ENCODE results near the gene SLC24A4.

Gene SLC24A4

GRCh38 chr14:92495027-92495426 is 172.1 kb downstream of the SLC24A4 start:
- no peak for DNase-seq (ENCODE audit: low read depth in 1 of 2, low spot score in 1 of 2)

DNA sequence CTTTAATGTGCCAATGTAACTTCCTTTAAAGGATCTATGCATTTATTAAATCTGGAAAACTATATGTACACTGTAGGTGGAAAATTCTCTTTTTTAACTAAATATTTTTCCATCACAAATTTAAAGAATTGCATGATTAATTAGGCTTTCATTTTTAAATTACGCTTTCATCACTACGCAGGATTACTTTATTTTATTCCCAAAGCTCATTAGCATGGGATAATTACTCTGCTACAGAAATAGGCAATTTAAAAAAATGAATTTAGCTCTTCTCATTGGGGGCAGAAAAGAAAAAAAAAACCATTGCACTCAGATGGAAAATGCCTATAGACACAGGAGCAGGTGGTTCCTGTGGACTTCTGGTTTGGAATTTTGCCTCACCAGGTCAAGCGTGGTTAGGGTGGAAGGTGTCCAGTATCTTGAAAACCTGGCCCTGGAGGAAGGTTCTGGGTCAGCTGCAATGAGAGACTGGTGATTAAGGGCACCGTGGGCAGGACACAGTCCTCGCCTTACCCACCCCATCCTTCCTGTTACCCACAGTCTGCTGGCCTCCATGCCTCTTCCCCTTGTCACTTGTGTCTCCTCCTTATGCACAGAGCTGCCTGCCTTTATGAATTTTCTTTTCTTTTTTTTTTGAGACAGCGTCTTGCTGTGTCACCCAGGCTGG is 173.4 kb downstream of the SLC24A4 start:
- no peak for DNase-seq (ENCODE audit: low read depth in 1 of 2, low spot score in 1 of 2)

- DNase-seq (ENCODE audit: low read depth in 1 of 2, low spot score in 1 of 2), result no peak
Observed at GRCh38 chr14:92497391-92497790, 174.4 kb downstream of the SLC24A4 start.

- no peak for DNase-seq (ENCODE audit: low read depth in 1 of 2, low spot score in 1 of 2)
Observed at GRCh38 chr14:92499234-92499633, 176.3 kb downstream of the SLC24A4 start.

GRCh38 chr14:92500491-92500941 is 177.6 kb downstream of the SLC24A4 start:
- no peak for DNase-seq (ENCODE audit: low read depth in 1 of 2, low spot score in 1 of 2)

DNA sequence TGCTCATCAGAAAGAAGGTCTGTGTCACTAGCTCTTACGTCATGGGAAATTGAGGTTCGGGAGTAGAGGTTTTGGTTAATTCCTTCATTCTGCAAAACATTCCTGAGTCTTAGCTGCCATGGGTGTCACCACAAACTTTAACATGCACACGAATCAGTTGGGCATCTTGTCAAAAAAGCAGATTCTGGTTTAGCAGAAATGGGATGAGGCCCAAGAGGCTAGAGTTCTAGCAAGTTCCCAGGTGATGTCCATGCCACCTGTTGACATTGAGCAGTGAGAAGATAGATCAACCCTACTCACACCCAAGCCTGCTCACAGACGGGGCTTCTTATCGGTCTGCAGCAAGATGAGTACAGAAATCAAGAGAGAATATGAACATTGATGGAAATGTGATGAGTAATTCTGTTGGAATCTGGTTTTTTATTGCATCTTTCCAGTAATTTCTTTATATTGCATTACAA is 179.0 kb downstream of the SLC24A4 start:
- DNase-seq (ENCODE audit: low read depth in 1 of 2, low spot score in 1 of 2), result no peak

DNA sequence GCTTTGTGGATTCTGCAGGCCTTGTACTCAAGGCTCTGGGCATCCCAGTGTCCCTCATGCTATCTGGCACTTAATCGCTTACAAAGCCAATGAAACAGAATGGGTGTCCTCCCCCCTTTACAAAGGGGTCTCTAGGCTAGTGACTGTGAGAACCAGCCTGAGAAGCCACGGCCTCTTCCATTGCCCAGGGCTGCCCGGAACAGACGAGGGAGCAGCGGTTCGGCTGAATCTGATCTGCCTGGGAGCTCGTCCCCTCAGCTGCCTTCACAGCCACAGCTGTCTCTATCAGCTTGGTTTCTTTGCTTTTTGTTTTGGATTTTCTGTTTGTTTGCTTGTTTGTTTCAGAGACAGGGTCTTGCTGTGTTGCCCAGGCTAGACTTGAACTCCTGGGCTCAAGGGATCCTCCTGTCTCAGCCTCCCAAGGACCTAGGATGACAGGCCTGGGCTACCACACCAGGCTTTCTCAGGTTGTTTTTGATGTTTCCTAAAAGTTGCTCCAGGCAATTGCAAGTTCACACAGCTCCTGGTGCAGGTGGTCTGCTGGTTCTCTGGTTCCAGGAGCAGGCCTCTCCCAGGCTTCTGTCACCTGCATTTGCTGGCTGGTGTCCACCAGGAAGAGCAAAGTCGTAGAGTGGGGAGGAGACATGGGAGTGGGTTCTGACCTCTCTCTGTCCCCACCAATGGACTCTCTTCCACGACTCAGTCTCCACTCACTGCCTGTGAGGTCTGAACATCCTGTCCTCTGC is 179.7 kb downstream of the SLC24A4 start:
- DNase-seq (ENCODE audit: low read depth in 1 of 2, low spot score in 1 of 2), result no peak

DNA sequence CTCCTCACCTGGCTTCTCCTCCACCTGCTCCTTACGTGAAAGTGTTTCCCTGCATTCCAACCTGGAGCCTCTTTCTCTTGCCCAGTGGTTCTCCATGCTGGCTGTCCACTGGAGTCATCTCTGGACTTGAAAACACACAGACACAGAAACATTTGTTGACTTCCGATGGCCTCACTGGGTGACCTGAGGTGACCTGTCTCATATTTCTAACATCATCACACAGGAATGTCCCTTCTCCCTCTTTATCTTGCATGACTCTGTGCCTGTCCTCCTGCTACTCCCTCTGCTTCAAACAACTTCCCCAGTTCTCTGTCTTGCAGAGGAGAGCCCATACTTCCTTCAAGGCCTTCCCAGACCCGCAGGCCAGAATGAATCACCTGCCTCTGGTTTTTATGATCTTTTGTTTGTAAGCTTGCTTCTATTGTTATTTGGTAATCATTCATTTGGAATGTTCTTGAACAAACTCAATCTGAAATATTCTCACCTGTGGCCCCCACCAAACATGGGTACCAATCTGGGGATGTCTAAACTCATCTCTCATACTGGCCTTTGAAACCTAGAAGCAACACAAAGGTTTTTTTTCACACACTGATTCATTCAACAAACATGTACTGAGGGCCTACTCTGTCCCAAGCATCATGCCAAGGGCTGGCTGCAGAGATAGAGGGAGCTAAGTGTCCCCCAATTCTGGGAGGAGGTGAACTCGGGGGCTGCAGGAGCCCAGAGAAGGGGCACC is 181.0 kb downstream of the SLC24A4 start:
- no peak for DNase-seq (ENCODE audit: low read depth in 1 of 2, low spot score in 1 of 2)

DNA sequence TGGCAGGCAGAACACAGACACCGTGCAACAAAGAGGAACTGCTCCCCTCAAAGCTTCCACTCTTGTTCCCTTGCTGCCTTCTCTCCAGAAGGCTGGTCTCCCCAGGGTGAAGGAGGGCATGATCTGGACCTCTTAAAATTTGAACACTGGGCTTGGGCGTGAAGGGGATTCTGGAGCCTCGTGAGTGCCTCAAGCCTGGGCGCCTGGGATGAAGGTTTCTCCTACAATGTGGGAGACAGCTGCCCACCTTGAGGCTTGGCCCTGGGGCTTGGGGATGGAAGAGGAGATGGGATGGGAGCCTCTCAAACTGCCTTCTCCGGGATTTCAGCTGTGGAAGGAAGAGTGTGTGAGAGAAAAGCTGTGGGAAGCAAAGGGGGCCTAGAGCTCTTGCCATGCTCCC is 182.9 kb downstream of the SLC24A4 start:
- DNase-seq (ENCODE audit: low read depth in 1 of 2, low spot score in 1 of 2), result no peak

GRCh38 chr14:92506231-92506630 is 183.3 kb downstream of the SLC24A4 start:
- DNase-seq (ENCODE audit: low read depth in 1 of 2, low spot score in 1 of 2), result no peak

DNA sequence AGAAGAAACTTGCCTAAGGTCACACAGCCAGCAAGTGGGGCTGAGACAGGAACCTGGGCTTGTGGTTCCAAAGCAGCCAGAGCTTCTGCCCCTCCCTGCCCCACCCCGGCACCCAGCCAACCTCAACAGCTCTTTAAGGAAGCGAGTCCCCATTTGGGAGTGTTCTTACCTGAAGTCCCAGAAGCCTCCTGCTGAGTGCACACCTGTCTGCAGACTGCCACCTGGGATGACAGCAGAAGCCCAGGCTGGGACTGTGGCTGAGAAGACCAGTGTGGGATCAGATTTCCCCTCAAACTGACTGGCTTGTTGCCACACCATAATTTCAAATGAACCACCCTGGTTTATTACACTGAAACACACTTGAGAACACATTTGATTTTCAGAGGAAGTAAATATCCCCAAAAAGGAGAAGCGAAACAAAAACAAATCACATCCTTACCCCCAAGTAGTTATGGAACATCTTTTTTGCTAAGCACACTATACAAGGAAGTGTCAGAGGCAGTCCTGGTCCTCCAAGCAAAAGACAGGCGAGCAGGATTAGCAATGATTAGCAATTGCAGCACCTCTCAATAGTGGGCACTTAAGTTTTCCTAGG is 184.3 kb downstream of the SLC24A4 start:
- no peak for DNase-seq (ENCODE audit: low read depth in 1 of 2, low spot score in 1 of 2)

GRCh38 chr14:92510972-92511371 is 188.0 kb downstream of the SLC24A4 start:
- no peak for DNase-seq (ENCODE audit: low read depth in 1 of 2, low spot score in 1 of 2)

GRCh38 chr14:92511453-92512238 is 188.7 kb downstream of the SLC24A4 start:
- DNase-seq (ENCODE audit: low read depth in 1 of 2, low spot score in 1 of 2), result no peak

- DNase-seq (ENCODE audit: low read depth in 1 of 2, low spot score in 1 of 2), result no peak
Observed at GRCh38 chr14:92512807-92513203, 189.8 kb downstream of the SLC24A4 start.

DNA sequence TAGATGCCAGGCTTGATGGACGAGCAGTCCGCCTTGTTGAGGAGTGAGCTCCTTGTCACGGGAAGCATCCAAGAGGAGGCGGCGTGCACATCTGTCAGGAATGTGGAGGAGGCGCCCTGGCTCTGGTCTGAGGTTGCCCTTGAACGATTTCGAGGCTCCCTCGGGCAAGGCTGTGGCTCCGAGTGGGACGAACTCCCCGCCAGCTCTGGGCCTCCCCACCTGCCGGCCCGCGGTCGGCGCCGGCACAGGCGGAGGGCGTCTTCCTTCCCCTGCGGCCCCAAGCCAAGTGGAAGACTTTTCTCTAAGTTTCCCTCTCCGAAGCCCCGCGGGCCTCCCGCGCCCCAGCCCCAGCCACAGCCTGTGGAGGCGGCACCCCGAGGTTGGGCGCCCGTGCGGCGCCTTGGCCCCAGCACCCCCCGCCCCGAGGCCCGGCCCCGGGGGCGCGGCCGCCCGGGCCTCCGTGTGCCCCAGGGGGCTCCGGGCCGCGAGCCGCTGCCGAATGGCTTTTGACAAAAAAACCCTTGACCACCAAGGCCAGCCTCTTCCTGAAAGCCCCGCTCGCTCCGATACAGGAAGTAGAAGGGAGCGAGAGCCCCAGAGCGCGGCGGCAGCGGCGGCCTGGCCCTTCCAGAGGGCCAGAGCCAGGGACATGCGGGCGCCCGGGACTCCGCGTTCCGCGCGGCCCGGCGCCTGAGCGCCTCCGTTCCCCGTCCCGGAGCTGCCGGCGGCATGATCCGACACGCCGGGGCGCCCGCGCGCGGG is 190.4 kb downstream of the SLC24A4 start, which contains the start of gene RIN3:
Gene RIN3 (plus strand): TSS at position 578 of the 762 bp plus-strand sequence. CDS start 152 bp downstream, at position 730.
- DNase-seq (ENCODE audit: low read depth in 1 of 2, low spot score in 1 of 2), result peak in 1 of 2 donors; percentile 13

GRCh38 chr14:92513966-92514843 is 191.2 kb downstream of the SLC24A4 start:
- DNase-seq (ENCODE audit: low read depth in 1 of 2, low spot score in 1 of 2), result no peak

DNA sequence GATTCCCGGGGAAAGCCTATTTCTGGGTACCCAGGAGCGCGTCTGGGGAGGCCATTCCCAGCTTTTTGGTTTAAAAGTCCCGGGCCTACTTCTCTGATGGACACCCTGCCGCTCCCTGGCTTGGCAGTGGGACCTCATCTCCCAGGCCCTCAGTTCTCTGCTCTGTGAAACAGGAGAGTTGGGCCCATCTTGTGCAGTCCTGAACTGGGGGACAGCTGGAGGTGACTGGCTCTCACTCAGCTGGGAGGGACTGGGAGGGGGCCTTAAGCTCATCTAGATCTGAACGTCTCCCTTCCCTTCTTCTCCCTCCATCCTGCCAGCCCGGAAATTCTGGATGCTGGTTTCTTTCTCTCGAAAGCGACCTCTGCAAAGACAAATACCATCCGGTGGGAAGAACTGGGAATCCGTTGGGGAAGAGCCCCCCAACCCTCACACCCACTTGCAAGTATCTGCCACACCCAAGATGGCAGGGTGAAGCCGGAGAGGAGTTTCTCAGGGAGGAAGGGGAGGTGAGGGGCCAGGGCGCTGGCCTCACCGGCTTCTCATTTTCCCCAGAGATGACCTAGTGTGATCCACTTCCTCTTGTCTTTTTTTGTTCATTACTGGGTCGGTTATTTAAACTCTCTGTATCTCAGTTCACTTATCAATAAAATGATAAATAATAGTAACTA is 192.0 kb downstream of the SLC24A4 start:
- no peak for DNase-seq (ENCODE audit: low read depth in 1 of 2, low spot score in 1 of 2)
